Adrenal gland (tissue), 5 donors: ENCODE measurements around the gene TNIK.
"Not testable (repeated sequence)": the region's sequence is repeated elsewhere in the genome, so short reads cannot be mapped to it uniquely, and the experiment has no call there.

Source experiments
- POLR2A ChIP-seq, 2 donors: fragments of 450-650 bp; IDR thresholded peaks; one replicate each; pipeline ENCODE4 v1.6.1; 2017; ENCODE audit warnings: antibody characterized with exemption in 2 of 2, mild to moderate bottlenecking in 2 of 2, moderate library complexity in 1 of 2
- TF ChIP-seq, protein P1 (sequence below), 6 experiments: fragments of 450-650 bp in 4 of 6; fragments of 200-600 bp in 2 of 6; sonication (generic) in 1 of 6; IDR thresholded peaks; 1 replicate in 5 of 6; 2 replicates in 1 of 6; pipeline versions ENCODE4 v1.5.1 to v1.8.0; 2016 to 2021; ENCODE audit warnings: antibody characterized with exemption in 6 of 6, mild to moderate bottlenecking in 2 of 6, moderate library complexity in 1 of 6
- donor health status: DM: no; HTN: no; CAD: no.

GRCh38 chr3:171382347-171382746 is 77.9 kb downstream of the TNIK start:
- TF ChIP-seq, protein P1, sequence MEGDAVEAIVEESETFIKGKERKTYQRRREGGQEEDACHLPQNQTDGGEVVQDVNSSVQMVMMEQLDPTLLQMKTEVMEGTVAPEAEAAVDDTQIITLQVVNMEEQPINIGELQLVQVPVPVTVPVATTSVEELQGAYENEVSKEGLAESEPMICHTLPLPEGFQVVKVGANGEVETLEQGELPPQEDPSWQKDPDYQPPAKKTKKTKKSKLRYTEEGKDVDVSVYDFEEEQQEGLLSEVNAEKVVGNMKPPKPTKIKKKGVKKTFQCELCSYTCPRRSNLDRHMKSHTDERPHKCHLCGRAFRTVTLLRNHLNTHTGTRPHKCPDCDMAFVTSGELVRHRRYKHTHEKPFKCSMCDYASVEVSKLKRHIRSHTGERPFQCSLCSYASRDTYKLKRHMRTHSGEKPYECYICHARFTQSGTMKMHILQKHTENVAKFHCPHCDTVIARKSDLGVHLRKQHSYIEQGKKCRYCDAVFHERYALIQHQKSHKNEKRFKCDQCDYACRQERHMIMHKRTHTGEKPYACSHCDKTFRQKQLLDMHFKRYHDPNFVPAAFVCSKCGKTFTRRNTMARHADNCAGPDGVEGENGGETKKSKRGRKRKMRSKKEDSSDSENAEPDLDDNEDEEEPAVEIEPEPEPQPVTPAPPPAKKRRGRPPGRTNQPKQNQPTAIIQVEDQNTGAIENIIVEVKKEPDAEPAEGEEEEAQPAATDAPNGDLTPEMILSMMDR (IDR thresholded peaks at IDR 0.05): not testable (repeated sequence)
- not testable (repeated sequence) for TF ChIP-seq POLR2A (IDR thresholded peaks at IDR 0.05)
